T1000 (cell line): ENCODE data around the gene STRN4.
A peak's percentile ranks its signal among the peaks of the same experiment; 100 is the strongest.

Experiments used
- DNase-seq: peaks from one replicate; lab custom pipeline; 2025; ENCODE audit warnings: mixed read lengths; lab: John Stamatoyannopoulos, UW

STRN4 gene

GRCh38 chr19:46725036-46725820, 21.0 kb downstream of the STRN4 start:
- DNase-seq: no peak

GRCh38 chr19:46724468-46724867, 21.8 kb downstream of the STRN4 start:
- no peak for DNase-seq

- no peak for DNase-seq
These were observed 22.8 kb downstream of the STRN4 start for GRCh38 chr19:46723471-46723870.

GRCh38 chr19:46723023-46723461, 23.2 kb downstream of the STRN4 start:
- no peak for DNase-seq

- DNase-seq: no peak
These were observed 23.7 kb downstream of the STRN4 start for GRCh38 chr19:46722421-46723022.

- no peak for DNase-seq
These were observed 24.3 kb downstream of the STRN4 start for GRCh38 chr19:46722004-46722380.

- no peak for DNase-seq
These were observed 24.8 kb downstream of the STRN4 start for GRCh38 chr19:46721269-46722003.

GRCh38 chr19:46720503-46721239, 25.6 kb downstream of the STRN4 start:
- no peak for DNase-seq

GRCh38 chr19:46719629-46720502, 26.4 kb downstream of the STRN4 start:
- no peak for DNase-seq

GRCh38 chr19:46718934-46719622, 27.2 kb downstream of the STRN4 start:
- DNase-seq: no peak

- no peak for DNase-seq
These were observed 27.9 kb downstream of the STRN4 start for GRCh38 chr19:46718157-46718933.

- DNase-seq: no peak
These were observed 28.5 kb downstream of the STRN4 start for GRCh38 chr19:46717716-46718143.

GRCh38 chr19:46717034-46717715, 29.1 kb downstream of the STRN4 start, which contains the start of gene PRKD2:
PRKD2 (minus strand) TSS chr19:46717114; CDS start chr19:46716370, 744 bp downstream.
- DNase-seq: peak; percentile 69

- no peak for DNase-seq
These were observed 29.6 kb downstream of the STRN4 start for GRCh38 chr19:46716672-46717033.

- DNase-seq: no peak
These were observed 30.1 kb downstream of the STRN4 start for GRCh38 chr19:46715975-46716671.

- no peak for DNase-seq
These were observed 30.7 kb downstream of the STRN4 start for GRCh38 chr19:46715620-46715974.

GRCh38 chr19:46714444-46715106, 31.7 kb downstream of the STRN4 start:
- DNase-seq: no peak
